Measurements from ENCODE around the gene EFHD1. TPM values are rescaled to one million over a fixed set of nuclear protein-coding genes. Genes with fewer than 3 reads are reported as not detected.

The EFHD1 gene
- total RNA-seq, 4 donors from 2014 or later: 6.0 to 56.9 (median 25.8) TPM

DNA sequence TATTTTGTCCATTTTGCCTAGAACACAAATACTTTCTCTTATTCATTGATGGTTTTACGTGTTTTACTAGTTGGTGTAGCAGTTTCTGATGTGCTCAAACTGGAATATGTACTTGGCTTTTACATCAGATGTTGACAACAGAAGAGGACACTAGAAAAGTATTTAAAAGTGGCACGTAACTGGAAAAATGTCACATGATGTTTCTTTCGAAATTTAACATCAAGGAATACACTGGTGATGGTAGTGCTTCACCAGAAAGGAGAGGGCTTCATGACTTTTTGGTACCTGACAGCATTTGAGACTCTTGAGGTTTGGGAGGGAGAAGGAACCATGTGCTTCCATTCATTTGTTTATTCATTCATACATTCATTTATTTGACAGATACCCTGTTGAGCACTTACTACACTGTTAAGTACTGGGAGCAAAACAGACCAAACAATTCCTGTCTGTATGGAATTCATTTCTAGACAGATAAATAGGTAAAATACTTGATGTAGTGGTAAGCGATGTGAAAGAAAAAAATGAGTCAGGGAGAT is 65.2 kb downstream of the EFHD1 start:
- TF ChIP-seq, protein P1, sequence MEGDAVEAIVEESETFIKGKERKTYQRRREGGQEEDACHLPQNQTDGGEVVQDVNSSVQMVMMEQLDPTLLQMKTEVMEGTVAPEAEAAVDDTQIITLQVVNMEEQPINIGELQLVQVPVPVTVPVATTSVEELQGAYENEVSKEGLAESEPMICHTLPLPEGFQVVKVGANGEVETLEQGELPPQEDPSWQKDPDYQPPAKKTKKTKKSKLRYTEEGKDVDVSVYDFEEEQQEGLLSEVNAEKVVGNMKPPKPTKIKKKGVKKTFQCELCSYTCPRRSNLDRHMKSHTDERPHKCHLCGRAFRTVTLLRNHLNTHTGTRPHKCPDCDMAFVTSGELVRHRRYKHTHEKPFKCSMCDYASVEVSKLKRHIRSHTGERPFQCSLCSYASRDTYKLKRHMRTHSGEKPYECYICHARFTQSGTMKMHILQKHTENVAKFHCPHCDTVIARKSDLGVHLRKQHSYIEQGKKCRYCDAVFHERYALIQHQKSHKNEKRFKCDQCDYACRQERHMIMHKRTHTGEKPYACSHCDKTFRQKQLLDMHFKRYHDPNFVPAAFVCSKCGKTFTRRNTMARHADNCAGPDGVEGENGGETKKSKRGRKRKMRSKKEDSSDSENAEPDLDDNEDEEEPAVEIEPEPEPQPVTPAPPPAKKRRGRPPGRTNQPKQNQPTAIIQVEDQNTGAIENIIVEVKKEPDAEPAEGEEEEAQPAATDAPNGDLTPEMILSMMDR (IDR thresholded peaks at IDR 0.05; ENCODE audit: low read depth): no peak

GRCh38 chr2:232699110-232699509 is 65.7 kb downstream of the EFHD1 start:
- TF ChIP-seq, protein P1 (IDR thresholded peaks at IDR 0.05; ENCODE audit: low read depth): no peak

GRCh38 chr2:232700154-232700553 is 66.8 kb downstream of the EFHD1 start:
- TF ChIP-seq, protein P1 (IDR thresholded peaks at IDR 0.05; ENCODE audit: low read depth): no peak

DNA sequence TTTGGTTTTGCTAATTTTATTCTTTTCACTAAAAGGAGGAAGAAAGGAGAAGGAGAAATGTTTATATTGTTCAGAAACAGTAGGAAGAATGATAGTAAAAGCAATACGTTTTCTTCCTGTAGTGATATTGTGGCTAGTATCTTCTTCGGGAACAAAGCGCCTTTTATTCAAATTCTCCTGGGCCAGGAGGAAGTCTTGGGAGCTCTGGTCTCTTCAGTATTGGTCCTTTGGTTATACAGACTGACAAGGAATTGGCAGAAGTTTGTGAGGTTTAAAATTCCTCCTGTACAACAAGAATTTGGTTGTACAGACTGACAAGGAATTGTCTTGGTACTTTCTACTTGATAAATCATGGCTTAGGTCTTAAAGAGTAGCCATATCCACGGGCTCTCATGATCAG is 73.7 kb downstream of the EFHD1 start:
- TF ChIP-seq, protein P1 (IDR thresholded peaks at IDR 0.05; ENCODE audit: low read depth): no peak

DNA sequence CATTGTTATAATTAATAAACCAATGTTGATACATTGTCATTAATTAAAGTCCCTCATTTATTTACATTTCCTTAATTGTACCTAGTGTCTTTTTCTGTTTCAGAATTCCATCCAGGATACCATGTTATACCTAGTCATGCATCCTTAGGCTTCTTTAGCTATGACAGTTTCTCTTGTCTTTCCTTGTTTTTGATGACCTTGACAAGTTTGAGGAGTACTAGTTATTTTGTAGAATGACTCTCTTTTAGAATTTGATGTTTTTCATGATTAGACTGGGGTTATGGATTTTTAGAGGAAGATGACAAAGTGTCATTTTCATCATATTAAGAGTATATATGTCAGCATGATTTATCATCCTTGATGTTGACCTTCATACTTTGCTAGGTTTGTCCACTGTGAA is 80.1 kb downstream of the EFHD1 start:
- TF ChIP-seq, protein P1 (IDR thresholded peaks at IDR 0.05; ENCODE audit: low read depth): no peak

- TF ChIP-seq, protein P1 (IDR thresholded peaks at IDR 0.05; ENCODE audit: low read depth): no peak
Observed at GRCh38 chr2:232714969-232715368, 81.6 kb downstream of the EFHD1 start.

DNA sequence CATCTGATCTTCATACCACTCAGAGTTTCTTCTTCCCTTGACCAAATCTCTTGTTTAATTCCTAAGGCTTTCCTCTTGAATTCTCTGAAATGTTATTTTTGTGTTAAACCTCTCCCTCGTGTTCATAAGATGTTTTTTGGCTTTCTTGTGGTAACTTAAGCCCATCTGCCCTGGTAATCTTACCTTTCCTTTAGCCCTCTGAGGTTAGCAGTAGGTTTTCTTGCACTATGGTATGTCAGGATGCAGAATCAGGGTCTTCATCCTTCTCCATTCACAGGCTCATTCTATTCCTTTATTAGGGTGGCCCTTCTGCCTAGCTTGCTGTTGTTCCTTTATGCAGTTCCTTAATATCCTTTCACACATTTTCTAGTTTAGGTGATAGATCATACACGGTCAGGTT is 87.9 kb downstream of the EFHD1 start:
- TF ChIP-seq, protein P1 (IDR thresholded peaks at IDR 0.05; ENCODE audit: low read depth): no peak
